HEK293 (cell line): ENCODE measurements around the gene ZSCAN26.

ENCODE experiments used
- CTCF ChIA-PET: fragments of 350-600 bp; formaldehyde crosslinking; extraction: SDS; loops from one replicate; lab custom pipeline; 2021; ENCODE audit warnings: antibody characterized with exemption; lab: Yijun Ruan, JAX
- POLR2A ChIA-PET: fragments of 300-600 bp; formaldehyde crosslinking; extraction: SDS; loops from one replicate; lab custom pipeline; 2020; ENCODE audit warnings: antibody characterized with exemption, inconsistent platforms; lab: Yijun Ruan, JAX
- H3K27ac ChIP-seq: fragments of 200-500 bp; sonication (Bioruptor generic); 2 replicates; pipeline ENCODE4 v1.5.1; 2014; ENCODE audit warnings: low read depth, low read length, control low read depth, inconsistent platforms; ENCODE audit errors: extremely low read depth
- H3K36me3 ChIP-seq, 2 experiments: fragments of 200-500 bp in 1 of 2; sonication (Bioruptor generic) in 1 of 2; 1 replicate in 1 of 2; 2 replicates in 1 of 2; pipeline ENCODE4 v1.5.1; 2014 to 2017; ENCODE audit warnings: inconsistent platforms in 2 of 2, low read length in 2 of 2; ENCODE audit not compliant: control insufficient read depth in 2 of 2, insufficient read depth in 1 of 2
- H3K4me1 ChIP-seq: fragments of 200-500 bp; sonication (Bioruptor generic); 2 replicates; pipeline ENCODE4 v1.5.1; 2014; ENCODE audit warnings: mild to moderate bottlenecking, low read length, inconsistent platforms; ENCODE audit not compliant: control insufficient read depth, insufficient read depth
- H3K4me3 ChIP-seq: 2 replicates; pipeline ENCODE4 v1.5.1; 2011; ENCODE audit warnings: low read depth, mild to moderate bottlenecking, control low read depth, low read length, moderate library complexity
- H3K9me3 ChIP-seq: fragments of 200-500 bp; sonication (Bioruptor generic); 2 replicates; pipeline ENCODE4 v1.5.1; 2014; ENCODE audit warnings: low read depth, low read length, inconsistent platforms; ENCODE audit not compliant: control insufficient read depth, insufficient read depth
- BCL11B ChIP-seq: fragments of 450-650 bp; formaldehyde crosslinking; IDR thresholded peaks from 2 replicates; pipeline ENCODE4 v1.5.1; 2016; ENCODE audit warnings: low read depth, missing biosample characterization, missing genetic modification characterization
- IKZF3 ChIP-seq: fragments of 450-650 bp; IDR thresholded peaks from 2 replicates; pipeline ENCODE4 v1.5.0; 2018; ENCODE audit warnings: missing biosample characterization, mild to moderate bottlenecking, missing genetic modification characterization, moderate library complexity
- KLF8 ChIP-seq: fragments of 450-650 bp; formaldehyde crosslinking; IDR thresholded peaks from 2 replicates; pipeline ENCODE4 v1.5.1; 2016; ENCODE audit warnings: missing biosample characterization, missing genetic modification characterization
- KLF9 ChIP-seq: fragments of 450-650 bp; formaldehyde crosslinking; IDR thresholded peaks from 2 replicates; pipeline ENCODE4 v1.5.1; 2016; ENCODE audit warnings: missing biosample characterization, missing genetic modification characterization, low read depth
- MYNN ChIP-seq: fragments of 450-650 bp; formaldehyde crosslinking; IDR thresholded peaks from 2 replicates; pipeline ENCODE4 v1.5.1; 2016; ENCODE audit warnings: missing biosample characterization, missing genetic modification characterization, borderline replicate concordance
- PRDM1 ChIP-seq: fragments of 450-650 bp; formaldehyde crosslinking; IDR thresholded peaks from 2 replicates; pipeline ENCODE4; 2016; ENCODE audit warnings: missing biosample characterization, missing genetic modification characterization
- PRDM10 ChIP-seq: fragments of 450-650 bp; formaldehyde crosslinking; IDR thresholded peaks from 2 replicates; pipeline ENCODE4 v1.5.1; 2016; ENCODE audit warnings: missing biosample characterization, missing genetic modification characterization
- SCRT1 ChIP-seq: fragments of 450-650 bp; formaldehyde crosslinking; IDR thresholded peaks from 2 replicates; pipeline ENCODE4 v1.5.1; 2016; ENCODE audit warnings: missing biosample characterization, missing genetic modification characterization, borderline replicate concordance
- SP2 ChIP-seq: fragments of 450-650 bp; formaldehyde crosslinking; IDR thresholded peaks from 2 replicates; pipeline ENCODE4 v1.5.1; 2016; ENCODE audit warnings: missing biosample characterization, missing genetic modification characterization
- ZBTB20 ChIP-seq: fragments of 450-650 bp; formaldehyde crosslinking; IDR thresholded peaks from 2 replicates; pipeline ENCODE4 v1.5.1; 2016; ENCODE audit warnings: missing biosample characterization, missing genetic modification characterization
- ZBTB26 ChIP-seq: fragments of 450-650 bp; formaldehyde crosslinking; optimal IDR thresholded peaks from 2 replicates; pipeline ENCODE3; 2016; ENCODE audit warnings: missing biosample characterization, mild to moderate bottlenecking, missing genetic modification characterization
- ZIC2 ChIP-seq: fragments of 450-650 bp; formaldehyde crosslinking; IDR thresholded peaks from 2 replicates; pipeline ENCODE4 v1.5.1; 2016; ENCODE audit warnings: missing biosample characterization, missing genetic modification characterization
- ZNF114 ChIP-seq: fragments of 450-650 bp; formaldehyde crosslinking; IDR thresholded peaks from 2 replicates; pipeline ENCODE4 v1.5.0; 2017; ENCODE audit warnings: missing biosample characterization, missing genetic modification characterization
- ZNF157 ChIP-seq: fragments of 450-650 bp; formaldehyde crosslinking; IDR thresholded peaks from 2 replicates; pipeline ENCODE4 v1.5.1; 2016; ENCODE audit warnings: missing biosample characterization, missing genetic modification characterization
- ZNF16 ChIP-seq: fragments of 450-650 bp; formaldehyde crosslinking; IDR thresholded peaks from 2 replicates; pipeline ENCODE4 v1.5.1; 2016; ENCODE audit warnings: low read depth, missing biosample characterization, missing genetic modification characterization
- ZNF175 ChIP-seq: fragments of 450-650 bp; formaldehyde crosslinking; IDR thresholded peaks from 2 replicates; pipeline ENCODE4 v1.5.1; 2016; ENCODE audit warnings: missing biosample characterization, missing genetic modification characterization
- ZNF292 ChIP-seq: fragments of 450-650 bp; formaldehyde crosslinking; IDR thresholded peaks from 2 replicates; pipeline ENCODE4 v1.5.1; 2016; ENCODE audit warnings: low read depth, missing biosample characterization, missing genetic modification characterization, borderline replicate concordance
- ZNF394 ChIP-seq: fragments of 450-650 bp; formaldehyde crosslinking; IDR thresholded peaks from 2 replicates; pipeline ENCODE4 v1.5.1; 2016; ENCODE audit warnings: missing biosample characterization, missing genetic modification characterization, mild to moderate bottlenecking, moderate library complexity, borderline replicate concordance
- ZNF423 ChIP-seq: fragments of 450-650 bp; formaldehyde crosslinking; IDR thresholded peaks from 2 replicates; pipeline ENCODE4 v1.5.1; 2016; ENCODE audit warnings: missing biosample characterization, missing genetic modification characterization
- ZNF449 ChIP-seq: fragments of 450-650 bp; formaldehyde crosslinking; IDR thresholded peaks from 2 replicates; pipeline ENCODE4 v1.5.1; 2017; ENCODE audit warnings: missing biosample characterization, mild to moderate bottlenecking, missing genetic modification characterization, moderate library complexity
- ZNF560 ChIP-seq: fragments of 450-650 bp; formaldehyde crosslinking; IDR thresholded peaks from 2 replicates; pipeline ENCODE4 v1.5.1; 2017; ENCODE audit warnings: missing biosample characterization, missing genetic modification characterization, borderline replicate concordance
- ZNF670 ChIP-seq: fragments of 450-650 bp; formaldehyde crosslinking; IDR thresholded peaks from 2 replicates; pipeline ENCODE4 v1.5.1; 2016; ENCODE audit warnings: missing biosample characterization, missing genetic modification characterization, low read depth
- ZNF785 ChIP-seq: fragments of 450-650 bp; formaldehyde crosslinking; IDR thresholded peaks from 2 replicates; pipeline ENCODE4 v1.5.1; 2016; ENCODE audit warnings: missing biosample characterization, missing genetic modification characterization
- TF ChIP-seq, protein P1 (sequence below): fragments of 450-650 bp; formaldehyde crosslinking; IDR thresholded peaks from 2 replicates; pipeline ENCODE4 v1.5.1; 2017; ENCODE audit warnings: missing biosample characterization, missing genetic modification characterization
- TF ChIP-seq, protein P2 (sequence below): fragments of 450-650 bp; formaldehyde crosslinking; IDR thresholded peaks from 2 replicates; pipeline ENCODE4 v1.5.1; 2016; ENCODE audit warnings: missing biosample characterization, missing genetic modification characterization

Gene ZSCAN26

DNA sequence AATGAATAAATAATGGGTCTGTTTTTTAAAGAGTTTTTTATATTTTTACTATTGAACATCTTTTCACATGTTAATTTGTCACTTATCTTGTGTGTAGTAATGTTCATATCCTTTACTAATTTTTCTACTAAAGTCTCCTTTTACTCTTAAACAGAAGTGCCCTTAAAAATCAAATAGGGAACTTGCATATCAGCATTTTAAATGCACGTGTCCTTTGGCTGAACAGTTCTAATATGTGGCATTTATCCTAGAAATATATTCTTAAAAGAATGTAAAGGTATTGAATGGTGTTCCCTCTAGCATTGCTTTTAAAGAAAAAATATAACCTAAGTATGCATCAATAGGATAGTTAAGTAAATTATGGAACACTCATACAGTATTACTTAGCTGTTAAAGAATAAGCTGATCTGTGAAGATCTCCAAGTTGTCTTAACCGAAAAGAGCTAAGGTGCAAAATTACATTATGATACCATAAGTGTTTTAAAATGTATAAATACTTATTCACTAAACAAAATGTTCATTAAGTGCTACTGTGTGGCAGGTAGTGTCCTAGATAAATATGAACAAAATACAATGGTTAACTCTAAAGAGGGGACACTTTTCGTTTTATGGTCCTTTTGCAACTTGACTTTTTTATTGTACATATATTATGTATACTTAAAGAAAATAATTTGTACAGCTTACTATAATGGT lies 13.8 kb downstream of the ZSCAN26 start:
- ChIA-PET CTCF (interaction anchor here (0.6 to 1.9 kb wide), 4 partner anchors 14 to 652 kb away, joined by 3 to 6 read pairs (median 4); partner anchors contain the start of gene ZSCAN26), POLR2A (interaction anchor here (0.9 to 1.8 kb wide), 15 partner anchors 8 to 139 kb away, joined by 3 to 34 read pairs (median 5); partner anchors contain the start of genes ZKSCAN3, ZKSCAN4, ZKSCAN8 and ZSCAN26)
- no peaks in the 10 kb centered on the region for H3K9me3 ChIP-seq
- peaks cover 8 to 50% of the 10 kb centered on the region in 2 experiments; a peak in 2 of 3 replicates for H3K36me3 ChIP-seq
- peak overlapping the region; percentile 89 for H3K4me3 ChIP-seq
- H3K27ac ChIP-seq, result no peak overlapping the region
- no peaks in the 10 kb centered on the region for H3K4me1 ChIP-seq
- no peak for TF ChIP-seq KLF8 (tag by site-specific recombination)
- no peak for TF ChIP-seq ZNF175
- TF ChIP-seq, protein P1, sequence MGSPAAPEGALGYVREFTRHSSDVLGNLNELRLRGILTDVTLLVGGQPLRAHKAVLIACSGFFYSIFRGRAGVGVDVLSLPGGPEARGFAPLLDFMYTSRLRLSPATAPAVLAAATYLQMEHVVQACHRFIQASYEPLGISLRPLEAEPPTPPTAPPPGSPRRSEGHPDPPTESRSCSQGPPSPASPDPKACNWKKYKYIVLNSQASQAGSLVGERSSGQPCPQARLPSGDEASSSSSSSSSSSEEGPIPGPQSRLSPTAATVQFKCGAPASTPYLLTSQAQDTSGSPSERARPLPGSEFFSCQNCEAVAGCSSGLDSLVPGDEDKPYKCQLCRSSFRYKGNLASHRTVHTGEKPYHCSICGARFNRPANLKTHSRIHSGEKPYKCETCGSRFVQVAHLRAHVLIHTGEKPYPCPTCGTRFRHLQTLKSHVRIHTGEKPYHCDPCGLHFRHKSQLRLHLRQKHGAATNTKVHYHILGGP (tag by site-specific recombination), result no peak
- TF ChIP-seq SCRT1 (tag by site-specific recombination), result no peak
- TF ChIP-seq ZNF560, result no peak
- no peak for TF ChIP-seq ZBTB26
- no peak for TF ChIP-seq ZNF114 (tag by site-specific recombination)
- TF ChIP-seq ZNF670 (tag by site-specific recombination), result no peak
- TF ChIP-seq MYNN (tag by site-specific recombination), result no peak
- no peak for TF ChIP-seq SP2 (tag by site-specific recombination)
- TF ChIP-seq PRDM1 (tag by site-specific recombination), result no peak
- TF ChIP-seq PRDM10 (tag by site-specific recombination), result no peak
- TF ChIP-seq, protein P2, sequence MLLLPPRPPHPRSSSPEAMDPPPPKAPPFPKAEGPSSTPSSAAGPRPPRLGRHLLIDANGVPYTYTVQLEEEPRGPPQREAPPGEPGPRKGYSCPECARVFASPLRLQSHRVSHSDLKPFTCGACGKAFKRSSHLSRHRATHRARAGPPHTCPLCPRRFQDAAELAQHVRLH (tag by site-specific recombination), result no peak
- TF ChIP-seq ZNF157 (tag by site-specific recombination), result no peak
- no peak for TF ChIP-seq ZNF292 (tag by site-specific recombination)

GRCh38 chr6:28281288-28282064 lies 14.5 kb downstream of the ZSCAN26 start, which contains the start of gene PGBD1:
Gene PGBD1, plus strand, starts transcription at chr6:28281572. Its CDS starts 2,242 bp downstream, at chr6:28283814.
- H3K36me3 ChIP-seq, result peaks cover 10 to 50% of the 10 kb centered on the region in 2 experiments; a peak in 2 of 3 replicates
- no peaks in the 10 kb centered on the region for H3K9me3 ChIP-seq
- peak within 1 kb of the TSS; percentile 65; the same call in 1 of the 2 replicates for H3K27ac ChIP-seq
- ChIA-PET CTCF (interaction anchor here (0.6 to 1.9 kb wide), 5 partner anchors 15 to 653 kb away, joined by 3 to 6 read pairs (median 4); partner anchors contain the start of gene ZSCAN26), POLR2A (interaction anchor here (0.6 to 1.7 kb wide), 17 partner anchors 9 to 387 kb away, joined by 3 to 34 read pairs (median 5); partner anchors contain the start of genes ZKSCAN3, ZKSCAN4, ZKSCAN8 and ZSCAN26)
- H3K4me3 ChIP-seq, result peak within 1 kb of the TSS; percentile 89
- no peaks in the 10 kb centered on the region for H3K4me1 ChIP-seq
- TF ChIP-seq KLF9 (tag by site-specific recombination) (peak; percentile 62; the same call in 1 of the 2 replicates), ZNF785 (tag by site-specific recombination) (no peak), ZIC2 (tag by site-specific recombination) (peak; percentile 62), ZNF423 (tag by site-specific recombination) (peak; percentile 47; the same call in 1 of the 2 replicates), ZNF449 (tag by site-specific recombination) (peak; percentile 80), BCL11B (tag by site-specific recombination) (peak; percentile 38; the same call in 1 of the 2 replicates), ZNF394 (tag by site-specific recombination) (peak; percentile 99), ZBTB20 (tag by site-specific recombination) (peak; percentile 71), IKZF3 (tag by site-specific recombination) (peak; percentile 72), ZNF16 (tag by site-specific recombination) (peak; percentile 36; the same call in 1 of the 2 replicates)
